GM10248 (cell line): Measurements from ENCODE around the gene NXPH2.

Source experiments
- CTCF ChIA-PET: fragments of 300-600 bp; sonication (Branson Sonifier 250); formaldehyde crosslinking; extraction: SDS; loops from one replicate; lab custom pipeline; 2021; ENCODE audit warnings: antibody characterized with exemption; lab: Yijun Ruan, JAX
- POLR2A ChIA-PET: fragments of 350-650 bp; sonication (Branson Sonifier 250); formaldehyde crosslinking; extraction: SDS; loops from one replicate; lab custom pipeline; 2020; ENCODE audit warnings: antibody characterized with exemption; lab: Yijun Ruan, JAX
- DNase-seq: peaks from one replicate; pipeline ENCODE4 v3.0.0; 2012; ENCODE audit errors: extremely low spot score
- TF ChIP-seq, protein P1 (sequence below): IDR thresholded peaks from 2 replicates; pipeline ENCODE4 v1.5.1; 2012; ENCODE audit warnings: mild to moderate bottlenecking, low read depth; ENCODE audit errors: extremely low read depth, missing control alignments, control extremely low read depth

Gene NXPH2

DNA sequence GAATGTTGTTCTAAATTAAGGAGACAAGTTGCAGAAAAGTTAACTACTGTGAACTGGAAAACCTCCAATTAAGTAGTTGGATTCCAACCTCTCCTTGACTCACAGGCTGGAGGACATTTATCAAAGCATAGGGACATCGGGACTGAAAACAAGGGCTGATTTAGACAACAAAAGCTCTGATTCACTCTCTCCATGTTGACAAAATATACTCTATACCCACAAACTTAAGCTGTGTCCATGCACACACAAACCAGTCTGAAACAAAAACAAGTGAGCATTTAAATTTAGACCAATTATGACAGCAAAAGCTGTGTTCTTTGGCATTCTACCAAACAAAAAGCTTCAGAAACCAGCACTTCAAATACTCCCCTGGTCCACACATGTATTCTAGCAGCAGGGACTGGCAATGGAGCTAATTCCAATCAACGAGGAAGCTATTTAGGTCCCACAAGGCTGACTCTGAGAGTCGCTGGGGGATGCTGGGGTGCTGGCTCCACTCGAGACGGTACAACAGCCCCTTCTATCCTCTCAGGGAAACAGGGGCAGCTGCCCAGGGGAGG lies 71.4 kb downstream of the NXPH2 start:
- CTCF ChIA-PET, result interaction anchor here (0.8 to 2.0 kb wide), 3 partner anchors 10 to 796 kb away, joined by 3 to 12 read pairs (median 3); no protein-coding TSS in a partner anchor
- POLR2A ChIA-PET, result no interaction called here
- TF ChIP-seq, protein P1, sequence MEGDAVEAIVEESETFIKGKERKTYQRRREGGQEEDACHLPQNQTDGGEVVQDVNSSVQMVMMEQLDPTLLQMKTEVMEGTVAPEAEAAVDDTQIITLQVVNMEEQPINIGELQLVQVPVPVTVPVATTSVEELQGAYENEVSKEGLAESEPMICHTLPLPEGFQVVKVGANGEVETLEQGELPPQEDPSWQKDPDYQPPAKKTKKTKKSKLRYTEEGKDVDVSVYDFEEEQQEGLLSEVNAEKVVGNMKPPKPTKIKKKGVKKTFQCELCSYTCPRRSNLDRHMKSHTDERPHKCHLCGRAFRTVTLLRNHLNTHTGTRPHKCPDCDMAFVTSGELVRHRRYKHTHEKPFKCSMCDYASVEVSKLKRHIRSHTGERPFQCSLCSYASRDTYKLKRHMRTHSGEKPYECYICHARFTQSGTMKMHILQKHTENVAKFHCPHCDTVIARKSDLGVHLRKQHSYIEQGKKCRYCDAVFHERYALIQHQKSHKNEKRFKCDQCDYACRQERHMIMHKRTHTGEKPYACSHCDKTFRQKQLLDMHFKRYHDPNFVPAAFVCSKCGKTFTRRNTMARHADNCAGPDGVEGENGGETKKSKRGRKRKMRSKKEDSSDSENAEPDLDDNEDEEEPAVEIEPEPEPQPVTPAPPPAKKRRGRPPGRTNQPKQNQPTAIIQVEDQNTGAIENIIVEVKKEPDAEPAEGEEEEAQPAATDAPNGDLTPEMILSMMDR, result no peak
- no peak for DNase-seq

DNA sequence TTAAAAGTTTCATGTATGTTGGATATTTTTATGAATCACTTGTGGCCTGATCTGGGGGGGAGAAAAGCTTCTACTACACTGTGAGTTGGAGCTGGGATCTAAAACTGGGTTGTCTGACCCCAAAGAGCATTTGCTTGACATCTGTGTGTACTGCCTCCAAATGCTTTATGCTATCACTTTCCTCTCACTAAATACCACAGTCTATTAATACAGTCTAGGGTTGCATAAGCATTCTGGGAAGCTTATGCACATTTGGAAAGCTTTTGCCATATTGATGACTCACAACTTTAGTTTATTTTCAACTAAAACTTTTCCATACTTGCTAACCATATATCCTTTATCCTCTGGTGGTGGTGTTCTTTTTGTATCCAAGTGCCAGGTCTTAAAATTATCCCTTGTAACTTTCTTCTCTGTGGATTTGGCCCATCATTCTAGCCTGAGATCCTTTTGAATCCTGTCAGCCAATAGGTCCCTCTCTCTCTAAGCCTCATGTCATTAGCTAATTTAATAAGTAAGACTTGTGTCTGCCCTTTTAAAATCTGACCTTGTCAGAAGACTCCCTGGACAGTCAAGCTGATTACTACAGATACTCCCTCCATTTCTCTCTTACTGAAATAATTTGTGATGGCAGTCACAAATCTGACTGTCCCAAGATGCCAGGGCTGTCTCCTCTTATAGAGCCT lies 72.7 kb downstream of the NXPH2 start:
- ChIA-PET POLR2A (no interaction called here), CTCF (interaction anchor here (0.7 to 2.0 kb wide), 2 partner anchors 9 to 11 kb away, joined by 3 to 12 read pairs; no protein-coding TSS in a partner anchor)
- DNase-seq, result no peak
- TF ChIP-seq, protein P1, result no peak

DNA sequence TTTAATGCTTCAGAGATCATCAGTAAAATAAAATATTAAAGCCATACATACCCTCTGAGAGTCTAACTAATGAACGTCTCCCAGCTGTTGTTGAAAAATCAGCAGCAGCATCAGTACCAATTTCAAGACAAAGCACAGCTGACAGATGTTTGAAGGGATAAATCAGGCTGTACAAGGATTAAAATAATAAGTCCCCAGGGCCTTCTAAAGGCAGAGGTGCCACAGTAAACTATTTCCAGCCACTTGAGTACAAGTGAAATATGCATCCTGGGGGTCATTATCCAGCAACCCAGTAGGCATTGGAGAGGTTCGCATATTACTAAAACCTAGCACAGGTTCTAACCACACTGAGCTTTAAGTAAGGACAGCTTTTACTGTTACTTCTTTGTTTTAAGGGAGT lies 76.9 kb downstream of the NXPH2 start:
- POLR2A ChIA-PET, result no interaction called here
- TF ChIP-seq, protein P1, result no peak
- DNase-seq, result no peak
- CTCF ChIA-PET, result interaction anchor here (1.2 to 1.4 kb wide), 2 partner anchors 10 to 42 kb away, joined by 3 to 4 read pairs; no protein-coding TSS in a partner anchor

DNA sequence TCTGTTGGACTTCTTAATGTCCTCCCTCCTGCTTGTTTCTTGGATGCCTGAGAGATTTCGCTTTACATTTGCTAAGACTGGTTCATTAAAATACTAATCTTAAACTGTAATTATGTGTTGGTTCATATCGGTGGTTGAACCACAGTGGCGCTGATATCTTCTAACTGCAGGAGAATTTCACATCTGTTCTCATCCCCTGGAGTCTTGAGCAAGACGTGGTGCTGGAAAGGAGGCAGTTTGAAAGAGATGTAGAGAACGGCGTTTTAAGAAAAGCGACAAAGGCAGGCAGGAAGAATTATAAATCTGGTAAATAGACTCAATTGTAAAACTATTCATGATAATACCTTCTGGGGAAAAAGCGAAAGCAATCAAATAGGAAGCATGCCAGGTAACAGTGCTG lies 79.5 kb downstream of the NXPH2 start:
- POLR2A ChIA-PET, result no interaction called here
- DNase-seq, result no peak
- TF ChIP-seq, protein P1, result no peak
- CTCF ChIA-PET, result no interaction called here

DNA sequence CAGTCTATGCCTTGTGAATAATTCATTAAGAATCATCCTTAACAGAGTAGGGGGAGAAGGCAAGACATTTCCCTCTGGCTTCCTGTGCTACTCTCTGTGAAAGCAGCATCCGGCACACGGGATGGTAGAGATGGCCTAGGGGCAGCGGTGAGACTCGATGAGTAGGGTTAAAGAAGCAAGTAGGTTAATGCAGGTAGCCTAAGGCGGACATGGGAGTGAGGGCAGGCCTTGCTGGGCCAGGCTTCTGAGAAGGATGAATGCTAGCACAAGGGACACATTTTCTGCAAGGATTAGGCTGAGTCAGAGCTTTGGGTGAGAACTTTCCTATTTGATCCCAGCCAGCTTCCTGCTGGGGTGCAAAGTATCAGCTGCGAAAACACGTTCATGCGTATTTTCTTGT lies 80.8 kb downstream of the NXPH2 start:
- ChIA-PET POLR2A (no interaction called here), CTCF (no interaction called here)
- no peak for DNase-seq
- TF ChIP-seq, protein P1, result no peak

DNA sequence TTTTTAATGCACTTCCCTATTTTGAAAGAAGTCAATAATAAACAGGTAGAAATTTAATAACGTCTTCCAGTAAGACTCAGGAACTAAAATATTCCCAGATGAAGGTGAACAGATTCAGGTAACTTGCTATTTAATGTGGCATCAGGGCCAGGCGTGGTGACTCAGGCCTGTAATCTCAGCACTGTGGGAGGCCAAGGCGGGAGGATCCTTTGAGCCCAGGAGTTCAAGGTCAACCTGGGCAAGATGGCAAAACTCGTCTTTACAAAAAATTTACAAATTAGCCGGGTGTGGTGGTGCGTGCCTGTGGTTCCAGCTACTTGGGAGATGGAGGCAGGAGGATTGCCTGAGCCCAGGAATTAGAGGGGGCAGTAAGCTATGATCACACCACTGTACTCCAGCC lies 81.8 kb downstream of the NXPH2 start:
- ChIA-PET POLR2A (no interaction called here), CTCF (no interaction called here)
- no peak for DNase-seq
- TF ChIP-seq, protein P1, result no peak
